Measurements from ENCODE around the gene ZNF607. TPM values are rescaled to one million over a fixed set of nuclear protein-coding genes. Genes with fewer than 3 reads are reported as not detected.
"Not testable (repeated sequence)": the region's sequence is repeated elsewhere in the genome, so short reads cannot be mapped to it uniquely, and the experiment has no call there.

The ZNF607 gene
- total RNA-seq: 1 to 10 TPM; 2.1 to 7.6 (median 3.2) TPM
- 1 to 10 TPM; 2.3 to 4.8 TPM for polyA plus RNA-seq

DNA sequence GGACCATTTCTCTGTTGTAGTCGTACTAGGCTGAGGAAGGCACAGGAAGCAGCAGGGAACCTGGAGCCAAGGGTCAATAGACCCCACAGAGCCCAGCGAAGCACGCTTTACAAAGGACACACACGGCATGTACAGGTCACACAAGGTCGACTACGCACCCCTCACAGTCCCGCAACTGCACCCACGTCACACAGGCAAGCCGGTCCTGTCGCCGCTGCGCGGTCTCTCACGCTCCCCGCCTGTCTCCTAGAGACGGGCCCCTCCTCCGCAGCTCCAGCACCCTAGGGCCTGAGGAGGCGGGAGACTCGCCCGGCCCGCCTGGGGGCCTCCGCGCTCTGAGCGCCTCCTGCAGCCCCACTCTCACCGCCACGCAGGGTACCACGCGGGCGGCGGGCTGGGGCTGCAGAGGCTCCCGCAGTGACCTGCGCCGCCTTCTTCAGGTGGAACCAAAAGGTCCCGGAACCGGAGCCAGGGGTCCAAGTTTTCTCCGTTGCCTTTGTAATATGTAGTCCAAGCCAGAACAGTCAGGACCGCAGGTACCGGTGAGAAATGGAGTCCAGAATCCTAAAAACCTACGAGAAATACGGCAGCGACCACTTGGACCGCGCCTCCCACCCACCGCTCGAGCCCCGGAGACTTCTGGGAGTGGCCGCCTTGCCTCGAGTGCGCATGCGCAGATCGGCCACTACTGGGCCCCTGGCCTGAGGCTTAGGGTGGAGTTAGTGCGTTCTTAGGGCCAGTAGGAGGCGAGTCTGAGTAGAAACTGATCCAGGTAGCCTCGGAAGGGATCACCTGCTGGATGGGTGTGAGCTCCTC is at the start of gene ZNF607:
TSS of gene ZNF607 (minus strand) at position 651 of the 816 bp plus-strand sequence. CDS start 8,143 bp downstream, outside the sequence.
- DNase-seq: peak; percentile 88 to 97 (median 92)

GRCh38 chr19:37763488-37763887 is 43.9 kb upstream of the ZNF607 start:
- H3K36me3 ChIP-seq: peaks cover 0 to 27% (median 0%) of the 10 kb centered on the region in 3 donors
- H3K27me3 ChIP-seq: no peaks in the 10 kb centered on the region
- no peaks in the 10 kb centered on the region for H3K9me3 ChIP-seq
- H3K4me1 ChIP-seq: no peaks in the 10 kb centered on the region
- WGBS, 2 donors: 100% methylated on average over 1 of the region's 1 CpG
- no peak overlapping the region for H3K4me3 ChIP-seq
- DNase-seq (no peak), FAIRE-seq (no peak), ATAC-seq (no peak)
- intact Hi-C loops (cut with DNase I): no loop called here
- H3K27ac ChIP-seq: no peak overlapping the region
- TF ChIP-seq, protein P1, sequence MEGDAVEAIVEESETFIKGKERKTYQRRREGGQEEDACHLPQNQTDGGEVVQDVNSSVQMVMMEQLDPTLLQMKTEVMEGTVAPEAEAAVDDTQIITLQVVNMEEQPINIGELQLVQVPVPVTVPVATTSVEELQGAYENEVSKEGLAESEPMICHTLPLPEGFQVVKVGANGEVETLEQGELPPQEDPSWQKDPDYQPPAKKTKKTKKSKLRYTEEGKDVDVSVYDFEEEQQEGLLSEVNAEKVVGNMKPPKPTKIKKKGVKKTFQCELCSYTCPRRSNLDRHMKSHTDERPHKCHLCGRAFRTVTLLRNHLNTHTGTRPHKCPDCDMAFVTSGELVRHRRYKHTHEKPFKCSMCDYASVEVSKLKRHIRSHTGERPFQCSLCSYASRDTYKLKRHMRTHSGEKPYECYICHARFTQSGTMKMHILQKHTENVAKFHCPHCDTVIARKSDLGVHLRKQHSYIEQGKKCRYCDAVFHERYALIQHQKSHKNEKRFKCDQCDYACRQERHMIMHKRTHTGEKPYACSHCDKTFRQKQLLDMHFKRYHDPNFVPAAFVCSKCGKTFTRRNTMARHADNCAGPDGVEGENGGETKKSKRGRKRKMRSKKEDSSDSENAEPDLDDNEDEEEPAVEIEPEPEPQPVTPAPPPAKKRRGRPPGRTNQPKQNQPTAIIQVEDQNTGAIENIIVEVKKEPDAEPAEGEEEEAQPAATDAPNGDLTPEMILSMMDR (IDR thresholded peaks at IDR 0.05): no peak

More for the DNA sequence above, at the start of gene ZNF607:
- peak; percentile 29 for FAIRE-seq
- 0% methylated on average over 54 of the region's 54 CpGs for WGBS, 2 donors
- Histone ChIP-seq H3K9me3 (no peaks in the 10 kb centered on the region), H3K27me3 (no peaks in the 10 kb centered on the region), H3K4me1 (peaks cover 0 to 8% (median 0%) of the 10 kb centered on the region in 3 donors), H3K4me3 (peak within 1 kb of the TSS; percentile 80 to 94 (median 88)), H3K36me3 (no peaks in the 10 kb centered on the region), H3K27ac (peak within 1 kb of the TSS; percentile 66 to 80 (median 76))
- intact Hi-C loops (cut with DNase I): no loop called here
- peak; percentile 97 to 100 (median 98) for ATAC-seq
- TF ChIP-seq, protein P1 (IDR thresholded peaks at IDR 0.05): peak; percentile 39 to 67 (median 56)

DNA sequence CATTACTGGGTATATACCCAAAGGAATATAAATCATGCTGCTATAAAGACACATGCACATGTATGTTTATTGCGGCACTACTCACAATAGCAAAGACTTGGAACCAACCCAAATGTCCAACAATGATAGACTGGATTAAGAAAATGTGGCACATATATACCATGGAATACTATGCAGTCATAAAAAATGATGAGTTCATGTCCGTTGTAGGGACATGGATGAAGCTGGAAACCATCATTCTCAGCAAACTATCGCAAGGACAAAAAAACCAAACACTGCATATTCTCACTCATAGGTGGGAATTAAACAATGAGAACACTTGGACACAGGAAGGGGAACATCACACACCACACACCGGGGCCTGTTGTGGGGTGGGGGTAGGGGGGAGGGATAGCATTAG is 38.1 kb upstream of the ZNF607 start:
- H3K27me3 ChIP-seq; H3K4me3 ChIP-seq; DNase-seq; H3K4me1 ChIP-seq; ATAC-seq; H3K9me3 ChIP-seq; FAIRE-seq; intact Hi-C loops (cut with DNase I); H3K27ac ChIP-seq: not testable (repeated sequence)
- WGBS, 2 donors: 91 to 98% methylated on average over 3 to 4 of the region's 4 CpGs
- peaks cover 0 to 18% (median 0%) of the 10 kb centered on the region in 3 donors for H3K36me3 ChIP-seq

GRCh38 chr19:37738371-37738770 is 18.8 kb upstream of the ZNF607 start:
- intact Hi-C loops (cut with DNase I): no loop called here
- Histone ChIP-seq H3K27me3 (no peaks in the 10 kb centered on the region), H3K27ac (no peak overlapping the region), H3K4me3 (no peak overlapping the region), H3K9me3 (peaks cover 0 to 5% (median 0%) of the 10 kb centered on the region in 4 donors), H3K4me1 (no peaks in the 10 kb centered on the region), H3K36me3 (peaks cover 6 to 22% (median 12%) of the 10 kb centered on the region in 3 donors)
- DNase-seq (no peak), ATAC-seq (no peak), FAIRE-seq (no peak)
- 78 to 88% methylated on average over 5 of the region's 5 CpGs for WGBS, 2 donors
- TF ChIP-seq, protein P1 (IDR thresholded peaks at IDR 0.05): no peak

GRCh38 chr19:37725181-37725580 is 5.6 kb upstream of the ZNF607 start:
- no peak overlapping the region for H3K27ac ChIP-seq
- no peak overlapping the region for H3K4me3 ChIP-seq
- H3K9me3 ChIP-seq: no peaks in the 10 kb centered on the region
- 84 to 92% methylated on average over 2 of the region's 2 CpGs for WGBS, 2 donors
- FAIRE-seq (no peak), ATAC-seq (no peak), DNase-seq (no peak)
- TF ChIP-seq, protein P1 (IDR thresholded peaks at IDR 0.05): no peak
- H3K4me1 ChIP-seq: no peaks in the 10 kb centered on the region
- no peaks in the 10 kb centered on the region for H3K36me3 ChIP-seq
- intact Hi-C loops (cut with DNase I): no loop called here
- no peaks in the 10 kb centered on the region for H3K27me3 ChIP-seq
